Measurements from ENCODE around the gene DPEP2.
"Not testable (repeated sequence)": the region's sequence is repeated elsewhere in the genome, so short reads cannot be mapped to it uniquely, and the experiment has no call there.

DPEP2 gene

GRCh38 chr16:67998779-67999688 is at the start of gene DPEP2:
TSS of gene DPEP2 (minus strand) at chr16:67999484. CDS start at chr16:67993212, 6,272 bp downstream.
- intact Hi-C loops (cut with DNase I) = loop anchor here (10.0 kb wide), 1 partner anchor 226 kb away; no protein-coding TSS in a partner anchor
- DNase-seq = not testable (repeated sequence)

DNA sequence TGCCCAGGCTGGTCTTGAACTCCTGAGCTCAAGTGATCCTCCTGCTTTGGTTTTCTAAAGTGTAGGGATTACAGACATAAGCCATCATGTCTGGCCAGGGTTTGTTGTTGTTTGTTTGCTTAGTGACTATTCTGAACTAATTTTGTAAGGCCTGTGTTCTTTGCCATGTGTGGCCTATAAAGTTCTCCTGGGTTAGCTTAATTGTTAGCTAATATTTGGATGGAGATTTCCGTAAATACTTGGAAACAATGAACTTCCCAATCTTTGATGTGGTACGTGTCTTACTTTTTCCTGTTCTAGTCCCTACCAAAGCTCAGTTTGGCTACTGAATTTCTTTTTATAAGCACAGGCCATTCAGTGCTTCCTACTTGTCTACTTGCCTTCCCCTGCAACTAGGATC is 48.7 kb upstream of the DPEP2 start:
- DNase-seq = no peak
- intact Hi-C loops (cut with DNase I) = no loop called here

GRCh38 chr16:68046106-68046505 is 46.8 kb upstream of the DPEP2 start:
- intact Hi-C loops (cut with DNase I) = no loop called here
- DNase-seq = no peak

DNA sequence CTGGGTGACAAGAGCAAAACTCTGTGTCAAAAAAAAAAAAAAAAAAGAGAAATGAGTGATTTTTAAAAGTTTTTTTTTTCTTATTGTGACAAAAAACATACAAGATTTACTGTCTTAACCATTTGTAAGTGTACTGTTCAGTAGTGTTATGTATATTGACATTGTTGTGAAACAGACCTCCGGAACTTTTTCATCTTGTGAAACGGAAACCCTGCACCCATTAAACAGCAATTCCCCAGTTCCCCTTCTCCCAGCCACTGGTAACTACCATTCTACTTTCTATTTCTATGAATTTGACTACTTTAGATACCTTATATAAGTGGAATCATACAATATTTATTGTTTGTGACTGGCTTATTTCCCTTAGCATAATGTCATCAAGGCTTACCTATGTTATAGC is 42.5 kb upstream of the DPEP2 start:
- intact Hi-C loops (cut with DNase I) = loop anchor here (5.0 kb wide), 1 partner anchor 104 kb away; the partner anchor contains the start of gene PSMB10
- DNase-seq = no peak

DNA sequence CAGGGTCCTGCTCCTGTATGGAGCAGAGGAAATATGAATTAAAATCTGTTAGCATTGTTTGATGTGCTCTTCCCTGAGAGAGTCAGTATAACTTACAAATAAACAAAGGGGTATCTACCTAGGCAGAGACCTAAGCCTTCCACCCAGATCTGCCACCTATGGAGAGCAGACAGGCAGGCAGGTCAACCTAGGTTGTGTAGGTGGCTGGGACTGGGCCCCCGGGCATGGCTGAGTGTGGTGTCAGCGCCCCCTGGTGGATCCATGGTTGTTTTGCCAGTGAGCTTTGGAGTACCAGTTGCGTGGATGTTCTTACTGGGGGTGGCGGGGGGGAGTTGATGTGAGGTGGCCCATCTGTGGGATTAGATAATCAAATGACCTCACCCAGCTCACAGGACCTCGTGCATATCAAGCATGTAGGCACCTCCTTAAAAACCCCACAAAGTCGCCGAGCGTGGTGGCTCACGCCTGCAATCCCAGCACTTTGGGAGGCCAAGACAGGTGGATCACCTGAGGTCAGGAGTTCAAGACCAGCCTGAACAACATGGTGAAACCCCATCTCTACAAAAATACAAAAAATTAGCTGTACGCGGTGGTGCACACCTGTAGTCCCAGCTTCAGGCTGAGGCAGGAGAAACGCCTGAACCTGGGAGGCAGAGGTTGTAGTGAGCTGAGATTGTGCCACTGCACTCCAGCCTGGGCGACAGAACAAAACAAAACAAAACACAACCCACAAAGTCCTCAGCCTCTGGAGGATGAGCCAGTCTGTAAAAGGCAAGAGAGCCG is 41.4 kb upstream of the DPEP2 start:
- intact Hi-C loops (cut with DNase I) = loop anchor here (1.0 to 5.0 kb wide), 2 partner anchors 103 to 157 kb away; partner anchors contain the start of gene PSMB10
- peak; percentile 63 to 97 (median 84) for DNase-seq

DNA sequence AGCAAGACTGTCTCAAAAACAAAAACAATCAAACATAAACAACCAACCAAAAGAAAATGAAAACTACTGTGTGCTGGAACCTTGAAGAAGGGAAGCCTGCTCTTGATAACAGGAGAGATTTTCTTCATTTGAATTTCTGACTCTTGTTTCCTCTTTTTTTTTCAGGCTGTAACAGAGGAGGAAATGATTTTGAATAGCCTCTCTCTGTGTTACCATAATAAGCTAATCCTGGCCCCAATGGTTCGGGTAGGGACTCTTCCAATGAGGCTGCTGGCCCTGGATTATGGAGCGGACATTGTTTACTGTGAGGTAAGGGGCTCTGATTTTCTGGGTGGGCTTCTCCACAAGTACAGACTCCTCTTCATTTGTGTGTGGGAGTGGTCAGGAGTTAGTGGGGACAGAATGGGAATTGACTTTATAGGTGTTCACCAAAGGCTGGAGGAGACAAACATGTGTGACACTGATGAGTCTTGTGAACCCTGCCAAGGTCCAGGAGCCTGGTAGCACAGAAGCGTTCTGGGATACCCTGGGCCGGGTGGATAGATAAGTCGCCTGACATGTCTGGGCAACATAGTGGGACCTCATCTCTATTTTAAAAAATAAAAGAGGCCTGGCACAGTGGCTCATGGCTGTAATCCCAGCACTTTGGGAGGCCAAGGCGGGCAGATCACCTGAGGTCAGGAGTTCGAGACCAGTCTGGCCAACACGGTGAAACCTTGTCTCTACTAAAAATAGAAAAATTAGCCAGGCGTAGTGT is 38.7 kb upstream of the DPEP2 start:
- DNase-seq = no peak
- intact Hi-C loops (cut with DNase I) = no loop called here

DNA sequence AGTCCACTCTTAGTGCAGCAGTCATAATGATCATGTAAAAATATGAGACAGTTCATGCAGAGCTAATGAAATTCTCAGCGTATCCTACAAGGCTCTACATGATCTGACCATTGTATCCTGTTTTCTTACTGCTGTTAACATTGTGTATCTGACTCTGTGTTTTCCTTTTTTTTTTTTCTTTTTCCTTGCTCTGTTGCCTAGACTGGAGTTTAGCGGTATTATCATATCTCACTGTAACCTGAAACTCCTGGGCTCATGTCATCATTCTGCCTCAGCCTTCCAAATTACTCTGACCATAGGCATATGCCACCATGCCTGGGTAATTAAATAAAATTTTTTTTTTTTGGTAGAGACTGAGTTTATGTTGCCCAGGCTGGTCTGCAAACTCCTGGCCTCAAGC is 35.9 kb upstream of the DPEP2 start:
- intact Hi-C loops (cut with DNase I) = no loop called here
- DNase-seq = no peak

DNA sequence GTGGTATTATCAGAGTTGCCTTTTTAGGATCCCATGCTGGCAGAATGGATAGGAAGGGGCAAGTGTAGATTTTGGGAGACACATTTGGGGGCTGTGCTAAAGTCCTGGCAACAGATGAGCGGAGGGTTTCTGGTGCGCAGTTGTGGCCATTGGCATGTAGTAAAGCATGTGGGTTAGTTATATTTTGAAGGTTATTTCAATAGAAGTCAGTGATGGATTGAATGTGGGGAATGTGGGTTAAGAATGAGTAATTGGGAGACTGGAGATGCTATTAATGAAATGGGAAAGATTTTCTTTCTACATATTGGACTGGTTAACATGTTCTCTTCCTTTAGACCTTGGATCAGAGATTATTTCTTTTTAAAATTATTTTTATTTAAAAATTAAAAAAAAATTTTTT is 33.8 kb upstream of the DPEP2 start:
- intact Hi-C loops (cut with DNase I) = no loop called here
- no peak for DNase-seq

- intact Hi-C loops (cut with DNase I) = no loop called here
- no peak for DNase-seq
These were observed 32.7 kb upstream of the DPEP2 start for GRCh38 chr16:68031951-68032350.

GRCh38 chr16:68030108-68030507 is 30.8 kb upstream of the DPEP2 start:
- intact Hi-C loops (cut with DNase I) = not testable (repeated sequence)
- peak in 1 of 10 donors; percentile 11 for DNase-seq

DNA sequence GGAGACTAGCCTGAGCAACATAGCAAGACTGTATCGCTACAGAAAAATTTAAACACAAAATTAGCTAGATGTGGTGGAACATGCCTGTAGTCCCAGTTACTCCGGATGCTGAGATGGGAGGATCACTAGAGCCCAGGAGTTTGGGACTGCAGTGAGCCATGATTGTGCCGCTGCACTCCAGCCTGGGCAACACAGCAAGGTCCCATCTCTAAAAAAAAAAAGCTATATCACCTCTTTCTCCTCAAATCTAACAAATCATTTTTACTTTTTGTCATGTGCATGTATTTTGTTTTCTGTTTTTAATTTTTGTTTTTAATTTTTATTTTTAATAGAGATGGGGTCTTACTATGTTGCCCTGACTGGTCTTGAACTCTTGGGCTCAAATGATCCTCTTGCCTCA is 29.7 kb upstream of the DPEP2 start:
- intact Hi-C loops (cut with DNase I) = loop anchor here (10.0 kb wide), 1 partner anchor 94 kb away; the partner anchor contains the start of genes CTRL and PSMB10

GRCh38 chr16:68022728-68023537 is 23.6 kb upstream of the DPEP2 start, which contains the start of the genes DDX28 and DUS2:
TSS of gene DDX28 (minus strand) at chr16:68023232. CDS start at chr16:68023202, 30 bp downstream.
TSS of gene DUS2 (plus strand) at chr16:68023284. CDS start at chr16:68038024, 14,740 bp downstream.
- peak; percentile 84 to 98 (median 94) for DNase-seq
- intact Hi-C loops (cut with DNase I) = loop anchor here (10.0 kb wide), 1 partner anchor 88 kb away; the partner anchor contains the start of genes CTRL and PSMB10

More for the DNA sequence above, 29.7 kb upstream of the DPEP2 start:
- DNase-seq = no peak

DNA sequence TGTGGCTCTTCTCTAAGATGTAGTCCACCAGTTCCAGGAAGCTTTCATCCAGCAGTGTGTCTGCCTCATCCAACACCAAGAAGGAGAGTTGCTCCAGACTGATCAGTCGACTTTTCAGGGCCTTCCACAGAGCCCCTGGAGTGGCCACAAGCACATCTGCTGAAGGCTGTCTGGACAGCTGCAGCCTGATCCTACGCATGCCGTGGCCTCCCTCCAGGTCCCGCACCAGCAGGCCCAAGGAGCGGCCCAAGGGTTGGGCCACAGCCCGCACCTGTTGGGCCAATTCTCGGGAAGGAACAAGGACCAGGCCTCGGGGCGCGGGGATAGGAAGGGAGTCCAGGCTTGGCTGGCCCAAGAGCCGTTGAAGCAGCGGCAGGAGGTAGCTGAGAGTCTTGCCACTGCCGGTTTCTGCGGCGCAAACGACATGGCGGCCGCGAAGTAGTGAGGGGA is 23.0 kb upstream of the DPEP2 start:
- peak in 2 of 10 donors; percentile 13 to 83 for DNase-seq
- intact Hi-C loops (cut with DNase I) = loop anchor here (10.0 kb wide), 1 partner anchor 88 kb away; the partner anchor contains the start of genes CTRL and PSMB10

GRCh38 chr16:68021490-68021889 is 22.2 kb upstream of the DPEP2 start:
- no peak for DNase-seq
- intact Hi-C loops (cut with DNase I) = loop anchor here (10.0 kb wide), 1 partner anchor 87 kb away; the partner anchor contains the start of genes CTRL and PSMB10

DNA sequence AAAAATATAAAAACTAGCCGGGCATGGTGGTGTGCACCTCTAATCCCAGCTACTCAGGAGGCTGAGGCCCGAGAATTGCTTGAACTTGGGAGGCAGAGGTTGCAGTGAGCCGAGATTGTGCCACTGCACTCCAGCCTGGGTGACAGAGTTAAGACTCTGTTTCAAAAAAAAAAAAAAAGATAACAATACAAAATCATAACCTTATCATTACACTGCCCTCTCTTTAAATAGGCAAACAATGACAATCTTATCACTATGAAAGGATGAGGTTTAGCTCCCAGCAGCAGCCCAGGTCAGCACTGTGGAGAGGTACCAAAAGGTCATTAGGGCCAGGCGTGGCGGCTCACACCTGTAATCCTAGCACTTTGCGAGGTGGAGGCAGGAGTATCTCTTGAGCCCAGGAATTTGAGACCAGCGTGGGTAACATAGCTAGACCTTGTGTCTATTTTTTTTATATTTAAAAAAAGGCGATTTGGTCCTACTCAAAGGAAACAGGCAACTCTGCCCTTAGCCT is 19.9 kb upstream of the DPEP2 start:
- intact Hi-C loops (cut with DNase I) = no loop called here
- DNase-seq = no peak

- intact Hi-C loops (cut with DNase I) = no loop called here
These were observed 16.4 kb upstream of the DPEP2 start, which contains the start of gene DPEP2NB for GRCh38 chr16:68015681-68016080. TSS of gene DPEP2NB (minus strand) at chr16:68015911. CDS start at chr16:68015770, 141 bp downstream.

GRCh38 chr16:68013440-68013839 is 14.2 kb upstream of the DPEP2 start:
- DNase-seq = no peak
- intact Hi-C loops (cut with DNase I) = no loop called here

More at GRCh38 chr16:68015681-68016080, 16.4 kb upstream of the DPEP2 start, which contains the start of gene DPEP2NB:
- DNase-seq = no peak

- DNase-seq; intact Hi-C loops (cut with DNase I): not testable (repeated sequence)
These were observed 10.6 kb upstream of the DPEP2 start for GRCh38 chr16:68009872-68010271.
